GM13977 (cell line): ENCODE measurements around the gene TECPR2.
"Not testable (repeated sequence)": the region's sequence is repeated elsewhere in the genome, so short reads cannot be mapped to it uniquely, and the experiment has no call there.

Source experiments
- DNase-seq: peaks from one replicate; pipeline ENCODE4 v3.0.0; 2012; ENCODE audit warnings: low spot score
- in situ Hi-C: fragments of 300-500 bp; cut with MboI; formaldehyde crosslinking; loops from one replicate; pipeline ENCODE4 v1.12.0; 2022; ENCODE audit warnings: low sequenced_read_pairs, low pct_unique_long_range_greater_than_20kb, mixed read lengths, inconsistent platforms; ENCODE audit not compliant: unreplicated experiment
- TF ChIP-seq, protein P1 (sequence below): IDR thresholded peaks from 2 replicates; pipeline ENCODE4 v1.5.1; 2012; ENCODE audit warnings: mild to moderate bottlenecking, control low read depth; ENCODE audit not compliant: insufficient read depth; ENCODE audit errors: extremely low read depth, missing control alignments

The TECPR2 gene

GRCh38 chr14:102516531-102517391, 154.0 kb downstream of the TECPR2 start:
- TF ChIP-seq, protein P1, sequence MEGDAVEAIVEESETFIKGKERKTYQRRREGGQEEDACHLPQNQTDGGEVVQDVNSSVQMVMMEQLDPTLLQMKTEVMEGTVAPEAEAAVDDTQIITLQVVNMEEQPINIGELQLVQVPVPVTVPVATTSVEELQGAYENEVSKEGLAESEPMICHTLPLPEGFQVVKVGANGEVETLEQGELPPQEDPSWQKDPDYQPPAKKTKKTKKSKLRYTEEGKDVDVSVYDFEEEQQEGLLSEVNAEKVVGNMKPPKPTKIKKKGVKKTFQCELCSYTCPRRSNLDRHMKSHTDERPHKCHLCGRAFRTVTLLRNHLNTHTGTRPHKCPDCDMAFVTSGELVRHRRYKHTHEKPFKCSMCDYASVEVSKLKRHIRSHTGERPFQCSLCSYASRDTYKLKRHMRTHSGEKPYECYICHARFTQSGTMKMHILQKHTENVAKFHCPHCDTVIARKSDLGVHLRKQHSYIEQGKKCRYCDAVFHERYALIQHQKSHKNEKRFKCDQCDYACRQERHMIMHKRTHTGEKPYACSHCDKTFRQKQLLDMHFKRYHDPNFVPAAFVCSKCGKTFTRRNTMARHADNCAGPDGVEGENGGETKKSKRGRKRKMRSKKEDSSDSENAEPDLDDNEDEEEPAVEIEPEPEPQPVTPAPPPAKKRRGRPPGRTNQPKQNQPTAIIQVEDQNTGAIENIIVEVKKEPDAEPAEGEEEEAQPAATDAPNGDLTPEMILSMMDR, result peak; percentile 96
- in situ Hi-C loops, result no loop called here
- DNase-seq, result peak; percentile 90

- in situ Hi-C loops, result no loop called here
- DNase-seq, result no peak
- TF ChIP-seq, protein P1, result no peak
Observed at GRCh38 chr14:102517392-102518062, 154.8 kb downstream of the TECPR2 start.

GRCh38 chr14:102518063-102518648, 155.4 kb downstream of the TECPR2 start:
- no peak for DNase-seq
- in situ Hi-C loops, result no loop called here
- TF ChIP-seq, protein P1, result no peak

GRCh38 chr14:102519709-102520108, 157.0 kb downstream of the TECPR2 start:
- in situ Hi-C loops, DNase-seq: not testable (repeated sequence)

DNA sequence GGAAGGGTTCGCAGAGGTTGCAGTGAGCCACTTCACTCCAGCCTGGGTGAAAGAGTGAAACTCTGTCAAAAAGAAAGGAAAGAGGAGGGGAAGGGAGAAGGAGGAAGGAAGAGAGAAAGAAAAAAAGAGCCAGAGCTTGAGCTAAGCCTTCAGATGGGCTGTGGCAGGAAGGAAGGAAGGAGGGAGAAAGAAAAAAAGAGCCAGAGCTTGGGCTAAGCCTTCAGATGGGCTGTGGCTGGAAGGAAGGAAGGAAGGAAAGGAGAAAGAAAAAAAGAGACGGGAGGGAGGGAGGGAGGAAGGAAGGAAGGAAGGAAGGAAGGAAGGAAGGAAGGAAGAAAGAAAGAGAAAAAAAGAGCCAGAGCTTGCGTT, 160.4 kb downstream of the TECPR2 start:
- no peak for DNase-seq
- in situ Hi-C loops, result no loop called here
- TF ChIP-seq, protein P1, result no peak

- TF ChIP-seq, protein P1, result no peak
- in situ Hi-C loops, result no loop called here
- no peak for DNase-seq
Observed at GRCh38 chr14:102523569-102524450, 161.1 kb downstream of the TECPR2 start.
